Trophoblast cell (in vitro differentiated cells and primary cell): ENCODE data around the gene CELF4.

Experiments used
- DNase-seq, 2 donors: peaks; one replicate each; pipeline ENCODE4 v3.0.0-alpha.2; 2016
- H2AFZ ChIP-seq: 2 replicates; pipeline ENCODE4 v1.6.1; 2013; ENCODE audit warnings: low read length, moderate library complexity, mild to moderate bottlenecking; ENCODE audit not compliant: insufficient read depth, poor library complexity
- H2AK5ac ChIP-seq: 2 replicates; pipeline ENCODE4 v1.6.1; 2013; ENCODE audit warnings: mild to moderate bottlenecking, low read length
- H2BK120ac ChIP-seq: 2 replicates; pipeline ENCODE4 v1.6.1; 2013; ENCODE audit warnings: low read length, mild to moderate bottlenecking, moderate library complexity; ENCODE audit not compliant: insufficient read depth, poor library complexity
- H2BK12ac ChIP-seq: 2 replicates; pipeline ENCODE4 v1.6.1; 2013; ENCODE audit warnings: mild to moderate bottlenecking, low read length, moderate library complexity
- H2BK5ac ChIP-seq: 2 replicates; pipeline ENCODE4 v1.6.1; 2013; ENCODE audit warnings: low read length, low read depth, moderate library complexity, mild to moderate bottlenecking; ENCODE audit not compliant: poor library complexity
- H3K14ac ChIP-seq: 2 replicates; pipeline ENCODE4 v1.6.1; 2013; ENCODE audit warnings: mild to moderate bottlenecking, low read length
- H3K18ac ChIP-seq: 2 replicates; pipeline ENCODE4 v1.6.1; 2013; ENCODE audit warnings: mild to moderate bottlenecking, low read length
- H3K23ac ChIP-seq: 2 replicates; pipeline ENCODE4 v1.6.1; 2013; ENCODE audit warnings: low read length
- H3K27ac ChIP-seq: 2 replicates; pipeline ENCODE4 v1.5.1; 2013; ENCODE audit warnings: low read depth, mild to moderate bottlenecking, inconsistent platforms, low read length, moderate library complexity
- H3K27me3 ChIP-seq: 2 replicates; pipeline ENCODE4 v1.6.1; 2013; ENCODE audit warnings: inconsistent platforms, mild to moderate bottlenecking, low read length, moderate library complexity; ENCODE audit not compliant: insufficient read depth
- H3K36me3 ChIP-seq, 2 experiments: 1 replicate in 1 of 2; 2 replicates in 1 of 2; pipeline ENCODE4 v1.6.1; 2013; ENCODE audit warnings: low read length in 2 of 2, mild to moderate bottlenecking in 2 of 2, moderate library complexity in 1 of 2; ENCODE audit not compliant: insufficient read depth in 2 of 2, control insufficient read depth in 1 of 2
- H3K4ac ChIP-seq: 2 replicates; pipeline ENCODE4 v1.6.1; 2013; ENCODE audit warnings: low read depth, mild to moderate bottlenecking, low read length, moderate library complexity
- H3K4me1 ChIP-seq, 2 experiments: 1 replicate in 1 of 2; 2 replicates in 1 of 2; pipeline ENCODE4 v1.6.1; 2013; ENCODE audit warnings: low read length in 2 of 2, mild to moderate bottlenecking in 2 of 2, moderate library complexity in 1 of 2; ENCODE audit not compliant: insufficient read depth in 2 of 2, control insufficient read depth in 1 of 2
- H3K4me2 ChIP-seq: 2 replicates; pipeline ENCODE4 v1.6.1; 2013; ENCODE audit warnings: inconsistent platforms, mild to moderate bottlenecking, low read length, moderate library complexity
- H3K4me3 ChIP-seq: 2 replicates; pipeline ENCODE4 v1.5.1; 2013; ENCODE audit warnings: mild to moderate bottlenecking, low read depth, low read length, inconsistent platforms
- H3K79me1 ChIP-seq: one replicate; pipeline ENCODE4 v1.6.1; 2013; ENCODE audit warnings: low read length
- H3K79me2 ChIP-seq: 2 replicates; pipeline ENCODE4 v1.6.1; 2013; ENCODE audit warnings: low read length, mild to moderate bottlenecking; ENCODE audit not compliant: control insufficient read depth, insufficient read depth, poor library complexity
- H3K9ac ChIP-seq: 2 replicates; pipeline ENCODE4 v1.6.1; 2013; ENCODE audit warnings: mild to moderate bottlenecking, low read length
- H3K9me3 ChIP-seq: 2 replicates; pipeline ENCODE4 v1.6.1; 2013; ENCODE audit warnings: low read depth, mild to moderate bottlenecking, control low read depth, inconsistent platforms, low read length; ENCODE audit not compliant: insufficient read depth
- H4K12ac ChIP-seq: 2 replicates; pipeline ENCODE4 v1.6.1; 2013; ENCODE audit warnings: low read depth, mild to moderate bottlenecking, low read length, moderate library complexity
- H4K8ac ChIP-seq: 2 replicates; pipeline ENCODE4 v1.6.1; 2013; ENCODE audit warnings: low read depth, mild to moderate bottlenecking, low read length, moderate library complexity
- H4K91ac ChIP-seq: one replicate; pipeline ENCODE4 v1.6.1; 2013; ENCODE audit warnings: low read depth, mild to moderate bottlenecking, low read length, moderate library complexity
- WGBS: extraction: QIAGEN DNeasy Blood & Tissue Kit; methylation state at CpG from one replicate; pipeline ENCODE4 v1.1.7; 2013; ENCODE audit warnings: missing lambda C conversion rate; ENCODE audit not compliant: insufficient read length, insufficient coverage; ENCODE audit errors: extremely low coverage; 5-methylcytosine and 5-hydroxymethylcytosine counted together

Gene CELF4

DNA sequence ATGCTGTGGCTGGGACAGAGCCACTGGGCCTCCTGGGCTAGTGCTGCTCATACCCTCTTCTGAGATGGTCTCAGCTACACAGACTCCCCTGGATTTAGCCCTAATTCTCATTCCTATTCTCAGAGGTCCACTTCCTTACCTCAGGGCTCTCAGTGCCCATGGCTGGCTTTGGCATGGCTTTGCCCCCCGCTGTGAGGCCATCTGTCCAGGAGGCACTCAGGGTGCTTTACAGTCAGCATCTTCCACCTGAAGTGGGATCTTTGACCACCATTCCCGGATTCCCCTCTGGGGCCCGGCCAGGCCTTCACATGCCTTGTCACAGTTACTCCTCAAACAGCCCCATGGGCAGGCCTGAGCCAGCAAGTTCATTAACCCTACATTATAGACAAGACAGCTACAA is 161.8 kb downstream of the CELF4 start:
- no CpG with 5 or more reads among the region's 3 CpGs for WGBS
- Histone ChIP-seq H3K9me3 (peaks cover 2% of the 10 kb centered on the region), H3K4me2 (no peak overlapping the region), H3K27me3 (no peaks in the 10 kb centered on the region), H3K18ac (no peak overlapping the region), H3K23ac (no peak overlapping the region), H4K91ac (no peak overlapping the region), H3K79me1 (peaks cover 1% of the 10 kb centered on the region), H2BK120ac (no peak overlapping the region), H2BK5ac (no peak overlapping the region), H3K4ac (no peak overlapping the region), H2AFZ (no peak overlapping the region), H4K8ac (no peak overlapping the region), H3K4me3 (no peak overlapping the region), H2BK12ac (no peak overlapping the region), H3K4me1 (peaks cover 4 to 10% of the 10 kb centered on the region in 2 experiments), H2AK5ac (no peak overlapping the region), H3K27ac (no peak overlapping the region), H3K36me3 (no peaks in the 10 kb centered on the region), H3K9ac (no peak overlapping the region), H3K79me2 (no peaks in the 10 kb centered on the region), H3K14ac (no peak overlapping the region), H4K12ac (no peak overlapping the region)
- DNase-seq: no peak

DNA sequence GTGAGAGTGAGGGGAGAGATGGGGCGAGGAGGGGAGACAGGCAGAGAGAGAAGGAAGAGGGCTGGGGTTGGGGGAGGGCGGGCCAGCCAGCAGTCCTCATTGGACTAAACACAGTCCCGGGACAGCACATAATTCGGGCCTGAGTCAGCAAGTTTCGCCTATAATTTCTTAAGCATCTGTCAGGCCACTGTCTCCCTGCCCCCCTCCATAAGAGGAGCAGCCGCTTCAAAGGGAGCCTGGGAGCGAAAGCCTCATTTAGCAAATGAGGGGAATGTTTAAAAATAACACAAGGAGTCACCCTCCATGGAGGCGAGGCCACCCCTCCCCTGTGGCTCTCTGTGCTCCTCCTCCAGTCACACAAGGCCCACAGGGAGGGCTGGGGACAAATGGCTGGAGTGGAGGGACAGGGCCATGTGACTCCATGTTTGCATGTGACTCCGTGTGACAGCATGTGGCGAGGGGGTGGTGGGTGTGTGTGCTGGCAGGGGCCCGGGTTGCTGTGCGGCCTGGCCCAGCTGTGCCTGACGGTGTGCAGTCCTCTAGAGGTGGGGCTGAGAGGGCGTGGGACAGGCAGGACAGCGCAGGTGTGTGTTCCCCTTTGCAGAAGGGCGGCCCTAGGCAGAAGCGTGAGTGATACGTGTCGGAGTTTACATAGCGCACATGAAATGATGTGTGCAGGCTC is 162.4 kb downstream of the CELF4 start:
- H3K79me2 ChIP-seq: no peaks in the 10 kb centered on the region
- no peak overlapping the region for H3K4ac ChIP-seq
- H3K4me2 ChIP-seq: no peak overlapping the region
- DNase-seq: peak; percentile 19 to 37
- H3K14ac ChIP-seq: no peak overlapping the region
- no peak overlapping the region for H3K27ac ChIP-seq
- peaks cover 1% of the 10 kb centered on the region for H3K79me1 ChIP-seq
- no peak overlapping the region for H4K12ac ChIP-seq
- H4K8ac ChIP-seq: no peak overlapping the region
- peaks cover 3% of the 10 kb centered on the region for H3K9me3 ChIP-seq
- no peak overlapping the region for H2BK12ac ChIP-seq
- no peaks in the 10 kb centered on the region for H3K27me3 ChIP-seq
- peaks cover 4 to 12% of the 10 kb centered on the region in 2 experiments for H3K4me1 ChIP-seq
- no CpG with 5 or more reads among the region's 20 CpGs for WGBS
- peak overlapping the region; percentile 1 for H3K9ac ChIP-seq
- H3K36me3 ChIP-seq: no peaks in the 10 kb centered on the region
- no peak overlapping the region for H2BK5ac ChIP-seq
- no peak overlapping the region for H2BK120ac ChIP-seq
- peak overlapping the region; percentile 14 for H3K4me3 ChIP-seq
- no peak overlapping the region for H3K18ac ChIP-seq
- H2AK5ac ChIP-seq: no peak overlapping the region
- no peak overlapping the region for H3K23ac ChIP-seq
- H4K91ac ChIP-seq: no peak overlapping the region
- H2AFZ ChIP-seq: no peak overlapping the region

DNA sequence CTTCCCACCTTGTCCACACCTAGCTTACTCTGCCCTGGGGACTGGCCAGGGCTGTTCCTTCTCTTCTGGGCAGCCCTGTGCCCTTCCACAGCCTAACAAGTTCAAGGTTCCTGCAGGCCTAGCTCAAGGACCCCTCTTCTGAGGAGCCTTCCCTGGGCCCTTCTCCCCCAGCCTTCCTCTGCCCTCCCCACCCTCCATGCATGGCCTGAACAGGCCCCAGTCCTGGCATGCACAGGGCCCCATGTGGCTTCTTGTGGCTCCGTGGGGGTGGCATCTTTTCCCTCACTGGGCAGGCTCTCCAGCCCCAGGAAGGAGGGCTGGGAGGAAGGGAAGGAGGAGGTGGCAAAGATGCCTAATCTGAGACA is 162.9 kb downstream of the CELF4 start:
- H3K27me3 ChIP-seq: no peaks in the 10 kb centered on the region
- H2AFZ ChIP-seq: no peak overlapping the region
- H3K36me3 ChIP-seq: no peaks in the 10 kb centered on the region
- no peak overlapping the region for H2AK5ac ChIP-seq
- no peak overlapping the region for H3K9ac ChIP-seq
- H4K12ac ChIP-seq: no peak overlapping the region
- H3K18ac ChIP-seq: no peak overlapping the region
- H3K9me3 ChIP-seq: peaks cover 3% of the 10 kb centered on the region
- H4K8ac ChIP-seq: no peak overlapping the region
- no peak overlapping the region for H3K4ac ChIP-seq
- no CpG with 5 or more reads among the region's 1 CpG for WGBS
- no peak overlapping the region for H4K91ac ChIP-seq
- no peak overlapping the region for H3K23ac ChIP-seq
- H3K4me1 ChIP-seq: peaks cover 4 to 18% of the 10 kb centered on the region in 2 experiments
- H3K14ac ChIP-seq: no peak overlapping the region
- no peak overlapping the region for H2BK5ac ChIP-seq
- no peaks in the 10 kb centered on the region for H3K79me2 ChIP-seq
- H2BK120ac ChIP-seq: no peak overlapping the region
- DNase-seq: no peak
- H3K79me1 ChIP-seq: peaks cover 1% of the 10 kb centered on the region
- H3K4me2 ChIP-seq: no peak overlapping the region
- no peak overlapping the region for H2BK12ac ChIP-seq
- no peak overlapping the region for H3K4me3 ChIP-seq
- H3K27ac ChIP-seq: no peak overlapping the region

DNA sequence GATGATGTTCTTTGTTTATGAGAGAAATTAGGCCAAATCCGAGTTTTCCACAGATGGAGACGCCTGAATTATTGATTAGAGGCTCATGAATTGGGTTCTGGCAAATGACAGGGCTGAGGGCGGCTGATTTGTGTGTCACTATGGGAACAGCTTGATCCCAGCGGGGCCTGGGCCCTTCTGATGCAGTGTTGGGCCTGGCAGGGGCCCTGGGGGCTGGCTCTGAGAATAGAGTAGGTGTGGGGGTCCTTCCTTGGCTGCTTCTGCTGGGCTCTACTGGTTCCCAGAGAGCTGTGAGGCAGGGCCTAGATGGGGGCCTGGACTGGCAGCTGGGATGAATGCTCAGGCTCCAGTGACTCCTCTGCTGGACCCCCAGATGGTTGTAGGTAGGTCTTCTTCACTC is 164.8 kb downstream of the CELF4 start:
- Histone ChIP-seq H2BK12ac (no peak overlapping the region), H3K9ac (no peak overlapping the region), H3K79me1 (peaks cover 1% of the 10 kb centered on the region), H2BK120ac (no peak overlapping the region), H3K4me1 (peaks cover 4 to 18% of the 10 kb centered on the region in 2 experiments), H2AK5ac (no peak overlapping the region), H3K27me3 (no peaks in the 10 kb centered on the region), H3K79me2 (no peaks in the 10 kb centered on the region), H3K4me3 (no peak overlapping the region), H3K4ac (no peak overlapping the region), H2AFZ (no peak overlapping the region), H3K27ac (no peak overlapping the region), H3K14ac (no peak overlapping the region), H2BK5ac (no peak overlapping the region), H4K8ac (no peak overlapping the region), H4K91ac (no peak overlapping the region), H3K9me3 (peaks cover 3% of the 10 kb centered on the region), H3K23ac (no peak overlapping the region), H3K4me2 (no peak overlapping the region), H3K18ac (no peak overlapping the region), H3K36me3 (no peaks in the 10 kb centered on the region), H4K12ac (no peak overlapping the region)
- WGBS: no CpG with 5 or more reads among the region's 4 CpGs
- DNase-seq: no peak
